GM23338 (cell line): Measurements from ENCODE around the gene TLCD3A. TPM values are rescaled to one million over a fixed set of nuclear protein-coding genes. Genes with fewer than 3 reads are reported as not detected.
A peak's percentile ranks its signal among the peaks of the same experiment; 100 is the strongest.

ENCODE experiments used
- ATAC-seq: fragments of 200-7000 bp; cut with Tn5 transposase; 3 replicates; pipeline ENCODE4 v1.9.1; 2020
- DNase-seq: peaks from one replicate; pipeline ENCODE4 v3.0.0-alpha.2; 2015; ENCODE audit warnings: low spot score
- H2AFZ ChIP-seq: fragments of 200-600 bp; sonication (generic); 2 replicates; pipeline ENCODE4 v1.8.0; 2016; ENCODE audit warnings: antibody characterized with exemption, mild to moderate bottlenecking, moderate library complexity
- H3F3A ChIP-seq: fragments of 200-600 bp; sonication (generic); replicated peaks from 2 replicates; pipeline ENCODE4 v1.8.0; 2017; ENCODE audit warnings: antibody characterized with exemption, mixed run types, low read depth
- H3K27ac ChIP-seq: fragments of 200-600 bp; sonication (generic); 2 replicates; pipeline ENCODE4 v1.6.1; 2016; ENCODE audit warnings: low read depth
- H3K27me3 ChIP-seq: fragments of 200-600 bp; sonication (generic); 2 replicates; pipeline ENCODE4 v1.8.0; 2016; ENCODE audit warnings: mild to moderate bottlenecking, mixed run types, moderate library complexity; ENCODE audit not compliant: insufficient read depth
- H3K36me3 ChIP-seq: fragments of 200-600 bp; sonication (generic); 2 replicates; pipeline ENCODE4 v1.8.0; 2016; ENCODE audit warnings: mild to moderate bottlenecking; ENCODE audit not compliant: insufficient read depth
- H3K4me1 ChIP-seq: fragments of 200-600 bp; sonication (generic); 2 replicates; pipeline ENCODE4 v1.8.0; 2016; ENCODE audit warnings: mild to moderate bottlenecking, moderate library complexity; ENCODE audit not compliant: insufficient read depth
- H3K4me2 ChIP-seq: fragments of 200-600 bp; sonication (generic); 2 replicates; pipeline ENCODE4 v1.7.1; 2017; ENCODE audit warnings: mixed run types
- H3K4me3 ChIP-seq: fragments of 200-600 bp; sonication (generic); 2 replicates; pipeline ENCODE4 v1.6.1; 2016; ENCODE audit warnings: mixed run types
- H3K79me2 ChIP-seq: fragments of 200-600 bp; sonication (generic); replicated peaks from 2 replicates; pipeline ENCODE4 v1.8.0; 2017; ENCODE audit warnings: mild to moderate bottlenecking; ENCODE audit not compliant: insufficient read depth
- H3K9me2 ChIP-seq: fragments of 200-600 bp; sonication (generic); 2 replicates; pipeline ENCODE4 v1.8.0; 2017; ENCODE audit not compliant: insufficient read depth
- H4K20me1 ChIP-seq: fragments of 200-600 bp; sonication (generic); replicated peaks from 2 replicates; pipeline ENCODE4 v1.8.0; 2017; ENCODE audit warnings: mild to moderate bottlenecking; ENCODE audit not compliant: insufficient read depth
- H3K27ac Mint-ChIP-seq: 2 replicates; pipeline ENCODE4 v1.8.0; 2020; ENCODE audit warnings: inconsistent platforms, mild to moderate bottlenecking, moderate library complexity, mixed read lengths
- H3K27me3 Mint-ChIP-seq: 3 replicates; pipeline ENCODE4 v1.8.0; 2022; ENCODE audit warnings: low read depth, mild to moderate bottlenecking, moderate library complexity, mixed read lengths, inconsistent platforms; ENCODE audit not compliant: insufficient read depth, poor library complexity
- H3K36me3 Mint-ChIP-seq: 3 replicates; pipeline ENCODE4 v1.8.0; 2021; ENCODE audit warnings: low read depth, mild to moderate bottlenecking, inconsistent platforms, moderate library complexity, mixed read lengths
- H3K4me1 Mint-ChIP-seq: 3 replicates; pipeline ENCODE4 v1.8.0; 2020; ENCODE audit warnings: mild to moderate bottlenecking, inconsistent platforms, mixed read lengths
- H3K4me3 Mint-ChIP-seq: 3 replicates; pipeline ENCODE4 v1.8.0; 2021; ENCODE audit warnings: moderate library complexity, mild to moderate bottlenecking, inconsistent platforms, mixed read lengths
- H3K9me3 Mint-ChIP-seq: 3 replicates; pipeline ENCODE4 v1.8.0; 2020; ENCODE audit warnings: moderate library complexity, mild to moderate bottlenecking, inconsistent platforms, mixed read lengths
- CREB1 ChIP-seq: fragments of 250-450 bp; sonication (Bioruptor Pico); IDR thresholded peaks from 2 replicates; pipeline ENCODE4 v1.5.0; 2020; ENCODE audit warnings: low read depth, mild to moderate bottlenecking, moderate library complexity
- CTCF ChIP-seq, 2 experiments: fragments of 200-600 bp in 1 of 2; sonication (generic) in 1 of 2; conservative IDR thresholded peaks; 2 replicates each; pipeline versions ENCODE4 v1.5.1 to v1.6.1; 2016 to 2017; ENCODE audit warnings: antibody characterized with exemption in 2 of 2, low read depth in 2 of 2, mild to moderate bottlenecking in 2 of 2, moderate library complexity in 1 of 2
- EZH2phosphoT487 ChIP-seq: fragments of 200-600 bp; sonication (generic); IDR thresholded peaks from one replicate; pipeline ENCODE4 v1.8.1; 2018; ENCODE audit warnings: antibody characterized with exemption; ENCODE audit not compliant: unreplicated experiment
- NANOG ChIP-seq: IDR thresholded peaks from 2 replicates; pipeline ENCODE4 v1.6.1; 2016; ENCODE audit warnings: antibody characterized with exemption, borderline replicate concordance
- STAT1 ChIP-seq: IDR thresholded peaks from one replicate; pipeline ENCODE4 v1.6.1; 2016; ENCODE audit warnings: antibody characterized with exemption; ENCODE audit not compliant: unreplicated experiment
- ZNF114 ChIP-seq: fragments of 250-450 bp; sonication (Bioruptor Pico); IDR thresholded peaks from 2 replicates; pipeline ENCODE4 v1.5.0; 2020; ENCODE audit warnings: mild to moderate bottlenecking, moderate library complexity
- ZNF462 ChIP-seq: fragments of 250-450 bp; sonication (Bioruptor Pico); IDR thresholded peaks from 2 replicates; pipeline ENCODE4 v1.5.0; 2020; ENCODE audit warnings: mild to moderate bottlenecking, moderate library complexity
- polyA plus RNA-seq: library from polyadenylated mRNA; unstranded; fragments of >200 nt; fragmentation: Nextera tagmentation; extraction: Ambion mirVana; gene quantifications from 2 replicates; pipeline ENCODE4 v1.2.1, GENCODE V29; 2016
- total RNA-seq: library from RNA; depleted of rRNA; stranded (reverse); fragments of >200 nt; shearing (Covaris generic); gene quantifications from 2 replicates; pipeline ENCODE4 v1.2.3, GENCODE V29; 2014; rRNA removed

The TLCD3A gene
- total and polyA plus RNA-seq, 2 experiments from 2014 or later, result 10.3 to 21.1 TPM

- Histone ChIP-seq H3K27ac (0 out of 2 replicates have a peak overlapping the region, but pooled peaks have one; percentile 39), H4K20me1 (peaks cover 5% of the 10 kb centered on the region), H3K79me2 (no peaks in the 10 kb centered on the region; the same call in none of the 2 replicates), H3K4me3 (no peak overlapping the region), H3K9me2 (no peaks in the 10 kb centered on the region), H3F3A (peaks cover 35% of the 10 kb centered on the region), H3K4me1 (no peaks in the 10 kb centered on the region; the same call in 1 of the 2 replicates), H3K36me3 (no peaks in the 10 kb centered on the region; the same call in 1 of the 2 replicates), H3K27me3 (no peaks in the 10 kb centered on the region), H2AFZ (no peak overlapping the region), H3K4me2 (no peak overlapping the region)
- Mint-ChIP-seq H3K36me3 (peaks cover 56% of the 10 kb centered on the region), H3K4me3 (no peak overlapping the region), H3K4me1 (peaks cover 23% of the 10 kb centered on the region), H3K27me3 (peaks cover 28% of the 10 kb centered on the region), H3K27ac (peak overlapping the region; percentile 59; the same call in 1 of the 2 replicates), H3K9me3 (no peaks in the 10 kb centered on the region; the same call in 1 of the 3 replicates)
- no peak for TF ChIP-seq ZNF114 (CRISPR knock-in tag)
- TF ChIP-seq EZH2phosphoT487, result no peak
- no peak for TF ChIP-seq NANOG
- TF ChIP-seq STAT1, result no peak
- TF ChIP-seq CREB1 (CRISPR knock-in tag), result no peak
- TF ChIP-seq ZNF462 (CRISPR knock-in tag), result no peak
- TF ChIP-seq CTCF (conservative IDR thresholded peaks at IDR 0.05; ENCODE audit: low read depth in 2 of 2), result peak in 1 of 2 experiments; percentile 16; a peak in 2 of 4 replicates
- DNase-seq, result peak; percentile 40
- no peak for ATAC-seq
Measured at GRCh38 chr17:792277-792676, 59.9 kb downstream of the TLCD3A start.

Other genes with a start within 250 kb of the TLCD3A start
- gene VPS53, start 17.8 kb upstream of the TLCD3A start, total RNA-seq, result 21.1 and 26.0 TPM in 2 replicates
- gene VPS53, start 17.8 kb upstream of the TLCD3A start, polyA plus RNA-seq, result 10.0 and 11.6 TPM in 2 replicates
- gene GEMIN4, start 19.7 kb downstream of the TLCD3A start, total RNA-seq, result 42.4 and 45.0 TPM in 2 replicates
- gene GEMIN4, start 19.7 kb downstream of the TLCD3A start, polyA plus RNA-seq, result 14.1 and 14.5 TPM in 2 replicates
- 69.7 and 122 TPM in 2 replicates for gene GLOD4, start 49.7 kb downstream of the TLCD3A start, total RNA-seq
- 118 and 120 TPM in 2 replicates for gene GLOD4, start 49.7 kb downstream of the TLCD3A start, polyA plus RNA-seq
- gene MRM3, start 49.8 kb downstream of the TLCD3A start, total RNA-seq, result 23.4 and 41.3 TPM in 2 replicates
- 17.0 and 17.7 TPM in 2 replicates for gene MRM3, start 49.8 kb downstream of the TLCD3A start, polyA plus RNA-seq
- 90.4 and 105 TPM in 2 replicates for gene NXN, start 247.2 kb downstream of the TLCD3A start, total RNA-seq
- gene NXN, start 247.2 kb downstream of the TLCD3A start, polyA plus RNA-seq, result 31.8 and 36.2 TPM in 2 replicates